HuH-7 (cell line): ENCODE data around the gene PXDC1.

Source experiments
- DNase-seq: peaks from one replicate; pipeline ENCODE4 v3.0.0; 2011; ENCODE audit warnings: low spot score

The PXDC1 gene

DNA sequence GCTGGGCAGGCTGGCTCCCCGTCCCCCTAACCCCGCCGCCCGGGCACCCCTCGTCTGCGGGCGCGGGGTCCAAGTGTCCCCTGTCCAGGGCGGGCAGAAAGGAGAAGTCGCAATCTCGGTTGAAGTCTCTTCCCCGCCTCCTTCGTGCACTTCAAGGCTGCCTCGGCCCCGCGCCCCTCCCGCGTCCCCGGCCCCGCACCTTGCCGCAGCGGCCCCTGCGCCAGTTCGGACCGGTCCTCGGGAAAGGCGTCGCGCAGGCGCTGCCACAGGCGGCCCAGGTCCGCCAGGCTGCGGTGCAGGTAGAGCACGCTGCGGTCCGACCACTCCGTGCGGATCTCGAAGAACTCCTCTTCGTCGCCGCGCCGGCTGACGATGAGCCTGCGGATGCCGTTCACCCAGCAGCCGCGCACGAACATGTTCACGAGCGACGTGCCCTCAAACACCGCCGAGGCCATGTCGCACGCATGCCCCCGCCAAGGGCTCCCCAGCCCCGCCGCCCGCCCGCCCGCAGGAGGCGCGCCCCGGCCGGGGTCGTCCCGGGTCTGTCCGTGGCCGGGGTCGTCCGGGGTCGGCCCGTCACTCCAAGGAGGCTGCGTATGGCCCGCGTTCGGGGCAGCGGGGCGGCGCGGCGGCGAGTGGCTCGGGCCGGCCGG is at the start of gene PXDC1:
Gene PXDC1, minus strand, starts transcription at position 637 of the 653 bp plus-strand sequence. Its CDS starts 182 bp downstream, at position 455.
- peak; percentile 17 for DNase-seq

GRCh38 chr6:3800850-3801591 is 49.5 kb upstream of the PXDC1 start:
- DNase-seq = no peak

- no peak for DNase-seq
These were observed 48.2 kb upstream of the PXDC1 start for GRCh38 chr6:3799719-3800118.

DNA sequence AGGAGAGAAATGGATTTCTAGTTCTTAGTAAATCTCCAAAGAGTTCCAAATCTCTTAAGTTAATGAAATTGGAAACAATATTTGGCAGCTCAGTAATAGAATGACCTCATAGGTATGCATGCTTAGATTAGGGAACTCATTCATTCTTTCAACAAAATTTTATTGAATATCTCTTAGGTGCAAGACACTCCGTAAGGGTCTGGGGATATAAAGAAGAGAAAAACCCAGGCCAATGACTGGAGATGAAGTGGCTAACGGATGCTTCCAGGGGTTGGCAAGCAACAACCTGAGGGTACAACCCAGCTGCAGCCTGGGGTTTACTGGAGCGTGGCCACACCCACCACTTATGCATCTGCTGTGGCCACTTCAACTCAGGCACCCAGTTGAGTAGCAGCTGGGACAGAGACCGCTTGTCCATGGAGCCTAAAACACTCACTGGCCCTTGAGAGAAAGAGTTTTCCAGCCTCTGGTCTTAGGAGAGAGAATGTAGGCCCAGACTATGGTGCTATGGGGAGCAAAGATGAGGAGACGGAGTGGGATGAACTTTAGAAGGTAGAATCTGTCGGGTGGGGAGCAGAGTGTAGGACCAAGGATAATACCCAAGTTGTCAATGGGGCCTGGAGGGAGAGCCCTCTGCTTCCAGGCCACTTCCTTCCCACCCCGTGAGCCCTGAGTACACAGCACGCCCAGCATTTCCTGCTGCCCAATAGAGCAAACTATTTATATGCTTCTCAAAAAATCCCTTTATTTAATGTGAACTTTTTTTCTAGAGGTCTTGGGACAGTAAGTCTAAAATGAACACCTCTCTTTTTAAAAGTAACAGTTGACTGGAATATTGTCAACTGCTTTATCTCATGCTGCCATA is 46.8 kb upstream of the PXDC1 start:
- no peak for DNase-seq

DNA sequence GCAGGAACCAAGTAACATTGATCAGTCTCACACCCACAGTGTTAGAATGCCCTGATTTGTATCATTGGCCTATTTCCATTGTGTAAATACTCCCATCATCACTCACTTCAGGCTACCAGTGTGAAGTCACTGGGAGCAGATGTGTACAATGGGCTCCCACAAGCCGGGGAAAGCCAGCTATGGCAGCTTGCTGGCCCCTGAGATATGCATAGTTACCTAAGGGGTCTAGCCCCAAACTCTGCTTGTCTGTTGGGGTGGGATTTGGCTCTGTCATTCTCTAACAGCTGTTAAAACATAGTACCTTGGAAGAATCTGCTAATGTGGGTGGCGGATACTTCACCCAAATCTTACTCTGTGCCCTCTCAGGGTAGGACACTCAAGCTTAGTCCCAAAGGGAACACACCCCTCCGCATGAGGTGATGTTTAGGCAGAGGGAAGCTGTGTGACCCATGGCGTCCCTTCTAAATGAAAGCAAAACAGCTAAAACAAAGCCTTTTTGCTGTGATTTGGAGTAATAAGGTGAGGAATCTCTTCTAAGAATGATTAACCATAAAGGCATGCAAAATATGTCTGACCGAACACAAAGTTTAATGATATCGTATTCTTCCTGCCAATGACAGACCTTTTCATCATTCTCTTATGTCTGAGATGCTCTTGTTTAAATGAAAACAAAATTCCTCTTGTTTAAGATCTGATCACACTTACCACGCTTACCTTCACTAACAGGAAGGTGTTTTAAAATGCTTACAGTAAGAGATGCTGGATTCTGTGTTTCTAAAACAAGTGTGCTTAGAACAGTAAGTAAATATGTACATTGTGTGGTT is 45.9 kb upstream of the PXDC1 start:
- no peak for DNase-seq

- no peak for DNase-seq
These were observed 45.2 kb upstream of the PXDC1 start for GRCh38 chr6:3796719-3797041.

DNA sequence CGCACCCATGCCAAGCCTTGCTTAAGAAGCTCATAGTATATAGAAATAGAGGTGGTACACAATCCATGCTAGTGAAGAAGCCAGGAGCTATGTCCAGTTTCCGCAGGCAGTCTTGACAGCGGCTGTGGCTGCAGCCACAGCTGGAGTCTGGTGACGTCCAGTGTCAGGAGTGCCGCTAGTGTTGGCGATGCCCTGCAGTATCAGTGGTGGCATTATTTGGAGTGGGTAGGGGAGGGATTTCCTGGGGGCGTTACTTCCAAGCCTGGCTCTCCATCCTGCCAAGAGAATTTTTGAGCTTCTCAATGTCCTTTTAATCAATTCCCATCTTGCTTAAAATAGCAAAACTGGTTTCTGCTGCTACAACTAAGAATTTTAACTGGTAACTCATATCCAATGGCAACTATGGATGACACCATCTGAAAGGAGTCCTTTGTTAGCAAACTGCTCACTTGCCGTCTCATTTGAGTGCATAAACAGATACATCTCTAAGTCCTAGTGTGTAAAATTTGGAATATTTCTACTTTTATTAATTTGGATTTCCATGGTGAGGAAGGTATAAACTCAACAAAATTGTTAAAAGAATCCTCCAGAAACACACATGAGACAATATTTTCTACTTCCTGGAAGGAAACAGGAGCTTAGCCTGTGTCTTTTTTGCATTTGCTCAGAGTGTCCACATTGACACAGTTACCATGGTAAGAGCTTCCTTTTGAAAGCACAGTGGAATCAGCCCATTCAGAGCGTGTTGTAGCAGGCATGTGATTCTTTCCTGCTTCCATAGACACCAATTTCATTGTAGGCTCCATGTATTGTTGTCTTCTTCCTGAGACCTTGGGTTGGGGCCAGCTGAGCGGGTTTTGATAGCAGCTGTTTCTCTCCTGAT is 44.6 kb upstream of the PXDC1 start:
- DNase-seq = no peak

DNA sequence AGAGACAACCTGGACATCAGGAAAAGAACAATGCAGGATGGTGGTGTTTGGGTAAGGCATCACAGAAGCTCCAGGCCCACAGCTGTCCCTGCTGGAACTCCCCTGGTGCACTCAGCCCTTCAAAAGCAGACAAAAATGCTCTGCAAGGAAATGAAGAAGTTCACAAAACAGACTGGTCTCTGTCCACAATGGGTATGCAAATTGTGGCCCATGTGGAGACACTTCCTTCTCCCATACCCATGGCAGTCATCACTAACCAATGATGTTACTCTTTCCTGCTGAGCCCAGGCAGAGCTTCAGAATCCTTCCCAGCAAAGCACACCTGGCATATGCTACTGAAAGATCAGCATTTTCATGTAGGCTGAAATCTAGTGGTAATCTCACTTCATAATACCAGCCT is 42.6 kb upstream of the PXDC1 start:
- no peak for DNase-seq

DNA sequence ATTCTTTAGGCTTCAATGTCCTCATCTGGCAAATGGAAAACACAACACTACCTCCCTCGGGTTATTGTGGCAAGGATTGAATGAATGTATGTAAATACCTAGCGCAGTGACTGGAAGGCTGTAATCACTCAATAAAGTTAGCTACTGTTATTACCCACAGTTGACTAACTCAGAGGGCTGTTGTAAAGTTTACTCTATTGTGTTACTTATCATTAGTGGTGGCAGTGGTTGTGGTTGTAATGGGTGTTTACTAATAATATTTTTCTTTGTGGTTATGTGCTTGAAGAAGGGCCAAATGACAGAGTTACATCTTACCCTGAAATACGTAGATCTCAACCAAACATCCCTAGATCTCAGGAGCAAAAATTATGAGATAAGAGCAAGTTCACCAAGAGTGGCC is 42.0 kb upstream of the PXDC1 start:
- DNase-seq = no peak

DNA sequence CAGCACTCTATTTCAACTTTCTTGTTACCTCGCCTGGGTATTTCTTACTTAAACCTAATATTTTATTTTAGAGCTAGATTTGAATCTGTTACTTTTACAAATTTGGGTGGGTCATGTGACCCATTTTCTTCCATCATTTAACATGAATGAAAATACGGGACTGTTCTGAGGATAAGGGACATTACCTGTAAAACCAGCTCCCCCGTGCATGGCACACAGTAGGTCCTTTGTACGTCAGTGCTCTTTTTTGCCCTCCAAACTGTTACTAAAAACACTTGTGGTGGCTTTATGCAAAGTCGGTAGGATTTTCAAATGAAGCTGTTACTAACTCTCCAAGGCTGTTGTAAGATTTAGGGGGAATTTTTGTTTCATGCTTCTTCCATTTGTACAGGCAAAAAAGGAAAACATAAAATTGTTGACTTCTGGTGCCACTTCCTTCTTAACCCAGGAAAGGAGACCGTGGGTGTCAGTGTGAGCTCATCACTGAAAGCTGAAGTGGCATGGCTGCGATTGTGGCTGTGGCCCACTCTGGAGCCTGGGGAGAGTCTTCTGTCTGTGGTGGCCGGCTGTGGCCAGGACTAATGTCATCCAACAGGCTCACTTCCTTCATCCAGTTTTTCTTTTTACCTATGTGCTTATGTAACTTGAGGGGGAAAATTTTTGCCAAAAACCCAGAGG is 40.2 kb upstream of the PXDC1 start:
- DNase-seq = no peak

DNA sequence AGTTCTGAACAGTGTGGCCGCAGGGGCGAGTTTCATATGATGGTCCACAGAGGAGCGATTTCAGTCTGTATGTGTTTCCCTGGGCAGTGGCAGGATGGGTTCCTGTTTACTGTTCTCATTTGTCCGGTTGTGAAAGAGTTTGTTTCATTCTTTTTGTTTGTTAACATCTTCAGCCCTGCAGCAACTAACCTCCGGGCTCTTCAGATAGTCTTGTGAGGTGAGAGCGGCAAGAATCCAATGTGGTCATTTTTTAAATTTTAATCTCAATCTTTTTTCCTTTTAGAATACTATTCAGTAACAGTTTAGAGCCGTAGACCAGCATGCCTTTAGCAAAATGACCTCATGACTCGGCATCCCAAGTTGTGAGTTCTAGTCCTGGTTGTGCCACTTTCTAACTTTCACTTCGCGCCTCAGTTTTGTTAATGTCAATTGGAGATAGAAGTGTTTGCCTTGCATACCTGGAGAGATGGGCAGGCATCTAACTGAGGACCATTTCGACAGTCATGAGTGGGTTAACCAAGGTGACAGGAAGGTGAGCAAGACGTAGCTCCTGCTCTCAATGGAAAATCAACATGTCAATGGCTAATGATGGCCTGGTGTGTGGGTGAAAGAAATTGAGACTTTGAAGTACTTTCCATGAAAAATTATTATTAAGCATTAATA is 38.5 kb upstream of the PXDC1 start:
- DNase-seq = no peak

- DNase-seq = peak; percentile 54
These were observed 37.7 kb upstream of the PXDC1 start for GRCh38 chr6:3789018-3789895.

- no peak for DNase-seq
These were observed 37.0 kb upstream of the PXDC1 start for GRCh38 chr6:3788408-3789017.

DNA sequence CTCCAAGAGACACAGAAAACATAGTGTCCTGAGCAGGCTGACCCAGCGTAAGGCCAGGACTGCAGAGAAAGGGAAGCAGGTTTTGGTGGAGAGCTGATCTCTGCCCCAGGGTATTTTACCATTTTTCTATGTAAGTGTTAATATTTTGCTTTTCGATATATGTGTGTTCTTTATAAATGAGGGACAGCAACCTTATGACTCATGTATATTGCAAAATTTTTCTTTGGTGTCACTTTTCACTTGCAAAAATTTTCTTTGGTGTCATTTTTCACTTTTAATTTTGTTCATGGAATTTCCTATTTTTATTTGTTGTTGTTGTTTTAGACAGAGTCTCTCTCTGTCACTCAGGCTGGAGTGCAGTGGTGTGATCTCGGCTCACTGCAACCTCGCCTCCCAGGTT is 34.6 kb upstream of the PXDC1 start:
- DNase-seq = no peak

GRCh38 chr6:3785745-3786098 is 34.2 kb upstream of the PXDC1 start:
- DNase-seq = no peak

DNA sequence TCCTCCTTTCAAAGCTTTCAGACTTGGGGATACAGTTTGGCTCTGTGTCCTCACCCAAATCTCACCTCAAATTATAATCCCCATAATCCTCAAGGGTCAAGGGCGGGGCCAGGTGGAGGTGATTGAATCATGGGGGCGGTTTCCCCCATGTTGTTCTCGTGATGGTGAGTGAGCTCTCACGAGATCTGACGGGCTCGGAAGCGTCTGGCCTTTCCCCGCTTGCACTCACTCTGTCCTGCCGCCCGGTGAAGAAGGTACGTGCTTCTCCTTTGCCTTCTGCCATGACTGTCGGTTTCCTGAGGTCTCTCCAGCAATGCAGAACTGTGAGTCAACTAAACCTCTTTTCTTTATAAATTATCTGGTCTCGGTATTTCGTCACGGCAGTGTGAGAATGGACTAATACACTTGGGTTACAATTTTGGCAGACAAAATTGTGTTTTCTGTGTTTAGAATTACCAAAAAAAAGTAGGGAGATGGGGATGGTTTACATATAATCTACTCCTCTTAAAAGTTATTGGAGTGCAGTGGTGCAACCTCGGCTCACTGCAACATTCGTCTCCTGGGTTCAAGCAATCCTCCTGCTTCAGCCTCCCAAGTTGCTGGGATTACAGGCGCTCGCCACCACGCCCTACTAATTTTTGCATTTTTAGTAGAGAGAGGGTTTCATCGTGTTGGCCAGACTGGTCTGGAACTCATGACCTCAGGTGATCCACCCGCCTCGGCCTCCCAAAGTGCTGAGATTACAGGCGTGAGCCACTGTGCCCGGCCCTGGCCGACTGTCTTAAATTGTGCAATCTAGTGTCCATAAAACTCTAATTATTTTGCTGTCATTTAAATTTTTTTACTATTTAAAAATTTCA is 33.6 kb upstream of the PXDC1 start:
- DNase-seq = no peak

- DNase-seq = no peak
These were observed 32.9 kb upstream of the PXDC1 start for GRCh38 chr6:3784423-3784822.
